ENCODE measurements around the gene ATP4A.
"Not testable (repeated sequence)": the region's sequence is repeated elsewhere in the genome, so short reads cannot be mapped to it uniquely, and the experiment has no call there.

ATP4A gene

GRCh38 chr19:35563207-35563829, at the start of gene ATP4A:
Gene ATP4A (minus strand): TSS chr19:35563658. CDS start chr19:35563629, 29 bp downstream.
- no peak for DNase-seq

- DNase-seq, result peak; percentile 97
These were observed 49.3 kb upstream of the ATP4A start, which contains the start of gene HAUS5 for GRCh38 chr19:35612559-35613321. Gene HAUS5 (plus strand): TSS chr19:35612735. CDS start chr19:35612795, 60 bp downstream.

- no peak for DNase-seq
These were observed 48.7 kb upstream of the ATP4A start for GRCh38 chr19:35612224-35612558.

GRCh38 chr19:35609851-35610353, 46.4 kb upstream of the ATP4A start:
- DNase-seq, result peak; percentile 19

- DNase-seq, result no peak
These were observed 44.8 kb upstream of the ATP4A start for GRCh38 chr19:35608251-35608650.

GRCh38 chr19:35607661-35608060, 44.2 kb upstream of the ATP4A start:
- no peak for DNase-seq

GRCh38 chr19:35607170-35607569, 43.7 kb upstream of the ATP4A start:
- DNase-seq, result not testable (repeated sequence)

- DNase-seq, result not testable (repeated sequence)
These were observed 41.0 kb upstream of the ATP4A start for GRCh38 chr19:35604436-35604835.

GRCh38 chr19:35601971-35602370, 38.5 kb upstream of the ATP4A start:
- no peak for DNase-seq

GRCh38 chr19:35596366-35596999, 33.0 kb upstream of the ATP4A start:
- peak; percentile 43 for DNase-seq

- DNase-seq, result no peak
These were observed 32.5 kb upstream of the ATP4A start for GRCh38 chr19:35595928-35596327.

- not testable (repeated sequence) for DNase-seq
These were observed 31.6 kb upstream of the ATP4A start for GRCh38 chr19:35595026-35595425.

GRCh38 chr19:35592226-35592625, 28.8 kb upstream of the ATP4A start:
- peak; percentile 36 for DNase-seq

- DNase-seq, result no peak
These were observed 27.4 kb upstream of the ATP4A start for GRCh38 chr19:35590875-35591274.

- no peak for DNase-seq
These were observed 23.9 kb upstream of the ATP4A start for GRCh38 chr19:35587321-35587720.

GRCh38 chr19:35585848-35586247, 22.4 kb upstream of the ATP4A start, which contains the start of gene PMIS2:
Gene PMIS2 (plus strand): TSS chr19:35586173. CDS start chr19:35586260, 87 bp downstream.
- DNase-seq, result peak; percentile 62

GRCh38 chr19:35582760-35583159, 19.3 kb upstream of the ATP4A start:
- no peak for DNase-seq

GRCh38 chr19:35578707-35579106, 15.2 kb upstream of the ATP4A start:
- DNase-seq, result no peak

- DNase-seq, result no peak
These were observed 14.5 kb upstream of the ATP4A start for GRCh38 chr19:35577918-35578317.

GRCh38 chr19:35571406-35571965, 8.0 kb upstream of the ATP4A start:
- DNase-seq, result no peak

- DNase-seq, result no peak
These were observed 5.9 kb upstream of the ATP4A start for GRCh38 chr19:35569281-35569781.

GRCh38 chr19:35566738-35567137, 3.3 kb upstream of the ATP4A start:
- no peak for DNase-seq

Data from activated CD4-positive, alpha-beta T cell treated with anti-CD3 and anti-CD28 coated beads for 48 hours (primary cell).